DOHH2 (cell line): ENCODE measurements around the gene CDH12.
"Not testable (repeated sequence)": the region's sequence is repeated elsewhere in the genome, so short reads cannot be mapped to it uniquely, and the experiment has no call there.

Experiments used
- H3F3A ChIP-seq: fragments of 200-600 bp; sonication (generic), shearing (Covaris generic); 2 replicates; pipeline ENCODE4 v1.6.0; 2016; ENCODE audit warnings: antibody characterized with exemption, mild to moderate bottlenecking; ENCODE audit not compliant: control insufficient read depth, insufficient read depth
- H3K27ac ChIP-seq: fragments of 200-600 bp; sonication (generic); 2 replicates; pipeline ENCODE4 v1.5.1; 2014; ENCODE audit warnings: low read depth, mild to moderate bottlenecking, low read length, moderate library complexity
- H3K27me3 ChIP-seq: fragments of 200-600 bp; sonication (generic); 2 replicates; pipeline ENCODE4 v1.6.1; 2014; ENCODE audit warnings: mild to moderate bottlenecking, low read length, mixed read lengths; ENCODE audit not compliant: control insufficient read depth
- H3K36me3 ChIP-seq: fragments of 200-600 bp; sonication (generic); 2 replicates; pipeline ENCODE4 v1.6.1; 2014; ENCODE audit warnings: mild to moderate bottlenecking, low read length, moderate library complexity, mixed read lengths; ENCODE audit not compliant: control insufficient read depth
- H3K4me1 ChIP-seq: fragments of 200-600 bp; sonication (generic); 2 replicates; pipeline ENCODE4 v1.6.1; 2014; ENCODE audit warnings: mild to moderate bottlenecking, low read length, mixed read lengths; ENCODE audit not compliant: control insufficient read depth
- H3K4me2 ChIP-seq: fragments of 200-600 bp; sonication (generic); 2 replicates; pipeline ENCODE4 v1.6.0; 2014; ENCODE audit warnings: mild to moderate bottlenecking, low read length, moderate library complexity
- H3K4me3 ChIP-seq: fragments of 200-600 bp; sonication (generic); 2 replicates; pipeline ENCODE4 v1.5.1; 2014; ENCODE audit warnings: mild to moderate bottlenecking, low read length, mixed read lengths
- H3K79me2 ChIP-seq: fragments of 200-600 bp; sonication (generic); 2 replicates; pipeline ENCODE4 v1.6.1; 2014; ENCODE audit warnings: mild to moderate bottlenecking, low read length, mixed read lengths; ENCODE audit not compliant: control insufficient read depth
- H3K9me2 ChIP-seq: fragments of 200-600 bp; sonication (generic); replicated peaks from 2 replicates; pipeline ENCODE4 v1.6.1; 2014; ENCODE audit warnings: mild to moderate bottlenecking, low read length, mixed read lengths; ENCODE audit not compliant: control insufficient read depth
- H3K9me3 ChIP-seq: fragments of 200-600 bp; sonication (generic); 2 replicates; pipeline ENCODE4 v1.6.1; 2014; ENCODE audit warnings: antibody characterized with exemption, low read length, mixed read lengths; ENCODE audit not compliant: control insufficient read depth, insufficient read depth
- H4K20me1 ChIP-seq: fragments of 200-600 bp; sonication (generic); 2 replicates; pipeline ENCODE4 v1.6.0; 2014; ENCODE audit warnings: low read depth, mild to moderate bottlenecking, antibody characterized with exemption, low read length, moderate library complexity; ENCODE audit not compliant: control insufficient read depth, insufficient read depth
- CTCF ChIP-seq: fragments of 200-600 bp; sonication (generic); IDR thresholded peaks from one replicate; pipeline ENCODE4 v1.5.1; 2014; ENCODE audit warnings: antibody characterized with exemption, mild to moderate bottlenecking, low read depth, low read length; ENCODE audit not compliant: poor library complexity, severe bottlenecking
- EZH2phosphoT487 ChIP-seq: fragments of 200-600 bp; sonication (generic); IDR thresholded peaks from 2 replicates; pipeline ENCODE4 v1.6.1; 2017; ENCODE audit warnings: borderline replicate concordance, mild to moderate bottlenecking, antibody characterized with exemption, low read length, moderate library complexity, mixed read lengths

The CDH12 gene

DNA sequence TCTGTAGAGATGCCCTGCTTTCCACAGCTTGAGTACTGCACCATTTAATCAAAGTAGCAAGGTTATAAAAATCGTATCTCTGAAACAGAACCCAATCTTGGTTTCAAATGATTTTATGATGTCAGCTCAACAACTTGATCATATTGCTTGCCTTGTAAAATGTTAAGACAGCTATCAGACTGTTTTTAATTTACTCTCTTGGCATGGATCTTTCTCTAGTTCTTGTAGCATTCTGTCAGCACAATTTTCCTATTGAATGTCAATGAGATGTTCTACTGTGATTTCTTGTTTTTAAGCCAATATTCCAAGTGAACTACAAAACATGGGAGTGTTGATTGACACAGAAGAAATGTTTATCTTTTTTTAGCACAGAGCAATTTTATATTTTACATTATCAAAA, 313.4 kb downstream of the CDH12 start:
- Histone ChIP-seq H3K4me1 (no peaks in the 10 kb centered on the region), H3K27ac (no peak overlapping the region), H3K9me2 (no peaks in the 10 kb centered on the region), H3K36me3 (no peaks in the 10 kb centered on the region), H3K79me2 (no peaks in the 10 kb centered on the region), H3K4me2 (no peak overlapping the region), H3F3A (no peaks in the 10 kb centered on the region), H3K4me3 (no peak overlapping the region), H4K20me1 (no peaks in the 10 kb centered on the region), H3K9me3 (no peaks in the 10 kb centered on the region), H3K27me3 (no peaks in the 10 kb centered on the region)
- TF ChIP-seq CTCF (no peak), EZH2phosphoT487 (no peak)

DNA sequence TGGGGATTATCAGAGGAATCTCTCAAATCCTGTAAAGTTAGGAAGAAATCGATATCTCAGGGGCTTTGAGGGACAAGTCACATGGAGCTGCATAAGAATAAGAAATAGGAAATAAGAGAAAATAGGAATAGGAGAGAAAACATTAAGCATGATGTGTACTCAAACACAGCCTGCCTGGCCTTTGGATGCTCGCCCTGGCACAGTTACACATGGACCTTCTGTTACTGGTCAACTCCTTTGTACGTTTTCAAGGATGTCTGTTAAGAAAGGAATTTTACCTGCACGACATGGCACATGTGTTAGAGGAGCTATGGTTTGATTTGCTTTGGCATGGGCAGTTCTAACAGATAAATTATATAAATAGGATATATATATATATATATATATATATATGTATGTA, 321.2 kb downstream of the CDH12 start:
- TF ChIP-seq EZH2phosphoT487 (no peak), CTCF (no peak)
- H3K36me3 ChIP-seq: no peaks in the 10 kb centered on the region
- H3K4me1 ChIP-seq: no peaks in the 10 kb centered on the region
- H3K27ac ChIP-seq: no peak overlapping the region
- no peak overlapping the region for H3K4me2 ChIP-seq
- H4K20me1 ChIP-seq: no peaks in the 10 kb centered on the region
- no peaks in the 10 kb centered on the region for H3K27me3 ChIP-seq
- no peak overlapping the region for H3K4me3 ChIP-seq
- no peaks in the 10 kb centered on the region for H3K79me2 ChIP-seq
- H3F3A ChIP-seq: no peaks in the 10 kb centered on the region
- no peaks in the 10 kb centered on the region for H3K9me3 ChIP-seq
- H3K9me2 ChIP-seq: no peaks in the 10 kb centered on the region

- no peaks in the 10 kb centered on the region for H3K79me2 ChIP-seq
- no peak overlapping the region for H3K27ac ChIP-seq
- no peak for TF ChIP-seq CTCF
- TF ChIP-seq EZH2phosphoT487: no peak
- no peaks in the 10 kb centered on the region for H3K9me2 ChIP-seq
- H3K4me1 ChIP-seq: no peaks in the 10 kb centered on the region
- H3K36me3 ChIP-seq: no peaks in the 10 kb centered on the region
- H4K20me1 ChIP-seq: no peaks in the 10 kb centered on the region
- H3K4me2 ChIP-seq: no peak overlapping the region
- H3K27me3 ChIP-seq: no peaks in the 10 kb centered on the region
- H3F3A ChIP-seq: no peaks in the 10 kb centered on the region
- H3K4me3 ChIP-seq: no peak overlapping the region
- H3K9me3 ChIP-seq: no peaks in the 10 kb centered on the region
Measured at GRCh38 chr5:22521521-22521920, 331.6 kb downstream of the CDH12 start.

DNA sequence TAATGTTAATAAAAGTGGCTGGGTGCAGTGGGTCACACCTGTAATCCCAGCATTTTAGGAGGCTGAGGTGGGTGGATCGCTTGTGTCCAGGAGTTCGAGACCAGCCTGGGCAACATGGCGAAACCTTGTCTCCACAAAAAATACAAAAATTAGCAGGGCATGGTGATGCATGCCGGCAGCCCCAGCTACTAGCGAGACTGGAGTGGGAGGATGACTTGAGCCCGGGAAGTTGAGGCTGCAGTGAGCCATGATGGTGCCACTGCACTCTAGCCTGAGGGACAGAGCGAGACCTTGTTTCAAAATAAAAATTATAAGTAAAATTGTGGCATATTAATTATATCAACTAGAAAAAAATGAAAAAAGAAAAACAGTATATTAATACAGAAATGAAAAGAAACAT, 336.6 kb downstream of the CDH12 start:
- not testable (repeated sequence) for H3K27me3 ChIP-seq, H3F3A ChIP-seq, H3K9me3 ChIP-seq, H3K79me2 ChIP-seq, H3K4me1 ChIP-seq, H4K20me1 ChIP-seq, H3K36me3 ChIP-seq, H3K27ac ChIP-seq, H3K4me2 ChIP-seq, H3K9me2 ChIP-seq, H3K4me3 ChIP-seq
